Hepatocyte (in vitro differentiated cells): Measurements from ENCODE around the gene DEF6. TPM values are rescaled to one million over a fixed set of nuclear protein-coding genes. Genes with fewer than 3 reads are reported as not detected.

ENCODE experiments used
- DNase-seq: peaks from one replicate; pipeline ENCODE4 v3.0.0-alpha.2; 2016; ENCODE audit warnings: low spot score
- H2AFZ ChIP-seq: fragments of 200-600 bp; sonication (generic); 2 replicates; pipeline ENCODE4 v1.6.0; 2016; ENCODE audit warnings: antibody characterized with exemption, mild to moderate bottlenecking
- H3K27ac ChIP-seq: fragments of 200-600 bp; sonication (generic); 2 replicates; pipeline ENCODE4 v1.5.1; 2016; ENCODE audit warnings: mild to moderate bottlenecking
- H3K27me3 ChIP-seq: fragments of 200-600 bp; sonication (generic); 2 replicates; pipeline ENCODE4 v1.6.1; 2016
- H3K36me3 ChIP-seq: fragments of 200-600 bp; sonication (generic); replicated peaks from 2 replicates; pipeline ENCODE4 v1.5.1; 2016; ENCODE audit warnings: low read depth; ENCODE audit not compliant: insufficient read depth
- H3K4me1 ChIP-seq: fragments of 200-600 bp; sonication (generic); 2 replicates; pipeline ENCODE4 v1.5.1; 2016; ENCODE audit warnings: mild to moderate bottlenecking, moderate library complexity; ENCODE audit not compliant: insufficient read depth
- H3K4me2 ChIP-seq: fragments of 200-600 bp; sonication (generic); 2 replicates; pipeline ENCODE4 v1.6.0; 2016
- H3K4me3 ChIP-seq: fragments of 200-600 bp; sonication (generic); 2 replicates; pipeline ENCODE4 v1.5.1; 2016; ENCODE audit warnings: mild to moderate bottlenecking
- H3K79me2 ChIP-seq: fragments of 200-600 bp; sonication (generic); 2 replicates; pipeline ENCODE4 v1.6.0; 2017; ENCODE audit warnings: mild to moderate bottlenecking
- H3K9me2 ChIP-seq: fragments of 200-600 bp; sonication (generic); replicated peaks from 2 replicates; pipeline ENCODE4 v1.6.0; 2017; ENCODE audit warnings: mild to moderate bottlenecking; ENCODE audit not compliant: insufficient read depth
- H3K9me3 ChIP-seq: fragments of 200-600 bp; sonication (generic); 2 replicates; pipeline ENCODE4 v1.5.1; 2016; ENCODE audit warnings: low read depth, mild to moderate bottlenecking
- H4K20me1 ChIP-seq: fragments of 200-600 bp; sonication (generic); 2 replicates; pipeline ENCODE4 v1.6.0; 2016; ENCODE audit warnings: mild to moderate bottlenecking; ENCODE audit not compliant: insufficient read depth, poor library complexity, severe bottlenecking
- EZH2 ChIP-seq: fragments of 200-600 bp; sonication (generic); IDR thresholded peaks from 2 replicates; pipeline ENCODE4 v1.6.1; 2016; ENCODE audit warnings: antibody characterized with exemption, mild to moderate bottlenecking, borderline replicate concordance
- EZH2phosphoT487 ChIP-seq: fragments of 200-600 bp; sonication (generic); IDR thresholded peaks from one replicate; pipeline ENCODE4 v1.6.1; 2018; ENCODE audit warnings: antibody characterized with exemption, mild to moderate bottlenecking, low read depth, moderate library complexity; ENCODE audit not compliant: unreplicated experiment, severe bottlenecking
- WGBS: methylation state at CpG from one replicate; pipeline ENCODE4 v1.1.6; 2016; ENCODE audit warnings: low lambda C conversion rate; ENCODE audit errors: missing lambda C conversion rate; 5-methylcytosine and 5-hydroxymethylcytosine counted together
- polyA plus RNA-seq: library from polyadenylated mRNA; unstranded; fragments of >200 nt; fragmentation: Nextera tagmentation; extraction: Ambion mirVana; gene quantifications from 2 replicates; pipeline ENCODE4 v1.2.1, GENCODE V29; 2016
- total RNA-seq: library from RNA; depleted of rRNA; stranded (reverse); fragments of >200 nt; gene quantifications from 2 replicates; pipeline ENCODE4 v1.2.3, GENCODE V29; 2014
- TF ChIP-seq, protein P1 (sequence below): fragments of 200-600 bp; sonication (generic); IDR thresholded peaks from 2 replicates; pipeline ENCODE4 v1.5.1; 2016; ENCODE audit warnings: antibody characterized with exemption, mild to moderate bottlenecking; ENCODE audit not compliant: poor library complexity

DEF6 gene
- total and polyA plus RNA-seq, 2 experiments from 2014 or later, result 3.7 to 3.8 TPM

- no peak overlapping the region for H3K4me3 ChIP-seq
- H3K27me3 ChIP-seq, result no peaks in the 10 kb centered on the region
- H3K79me2 ChIP-seq, result no peaks in the 10 kb centered on the region
- no peaks in the 10 kb centered on the region for H3K9me2 ChIP-seq
- WGBS, result 51% methylated on average over 10 of the region's 10 CpGs
- peak; percentile 71 for DNase-seq
- H3K27ac ChIP-seq, result no peak overlapping the region
- no peak overlapping the region for H3K4me2 ChIP-seq
- H3K36me3 ChIP-seq, result no peaks in the 10 kb centered on the region
- no peaks in the 10 kb centered on the region for H3K9me3 ChIP-seq
- peaks cover 5% of the 10 kb centered on the region for H3K4me1 ChIP-seq
- H4K20me1 ChIP-seq, result no peaks in the 10 kb centered on the region
- TF ChIP-seq EZH2 (no peak), EZH2phosphoT487 (no peak)
- TF ChIP-seq, protein P1, sequence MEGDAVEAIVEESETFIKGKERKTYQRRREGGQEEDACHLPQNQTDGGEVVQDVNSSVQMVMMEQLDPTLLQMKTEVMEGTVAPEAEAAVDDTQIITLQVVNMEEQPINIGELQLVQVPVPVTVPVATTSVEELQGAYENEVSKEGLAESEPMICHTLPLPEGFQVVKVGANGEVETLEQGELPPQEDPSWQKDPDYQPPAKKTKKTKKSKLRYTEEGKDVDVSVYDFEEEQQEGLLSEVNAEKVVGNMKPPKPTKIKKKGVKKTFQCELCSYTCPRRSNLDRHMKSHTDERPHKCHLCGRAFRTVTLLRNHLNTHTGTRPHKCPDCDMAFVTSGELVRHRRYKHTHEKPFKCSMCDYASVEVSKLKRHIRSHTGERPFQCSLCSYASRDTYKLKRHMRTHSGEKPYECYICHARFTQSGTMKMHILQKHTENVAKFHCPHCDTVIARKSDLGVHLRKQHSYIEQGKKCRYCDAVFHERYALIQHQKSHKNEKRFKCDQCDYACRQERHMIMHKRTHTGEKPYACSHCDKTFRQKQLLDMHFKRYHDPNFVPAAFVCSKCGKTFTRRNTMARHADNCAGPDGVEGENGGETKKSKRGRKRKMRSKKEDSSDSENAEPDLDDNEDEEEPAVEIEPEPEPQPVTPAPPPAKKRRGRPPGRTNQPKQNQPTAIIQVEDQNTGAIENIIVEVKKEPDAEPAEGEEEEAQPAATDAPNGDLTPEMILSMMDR, result peak; percentile 72
- no peak overlapping the region for H2AFZ ChIP-seq
Measured at GRCh38 chr6:35294308-35294945, 3.2 kb upstream of the DEF6 start.

DNA sequence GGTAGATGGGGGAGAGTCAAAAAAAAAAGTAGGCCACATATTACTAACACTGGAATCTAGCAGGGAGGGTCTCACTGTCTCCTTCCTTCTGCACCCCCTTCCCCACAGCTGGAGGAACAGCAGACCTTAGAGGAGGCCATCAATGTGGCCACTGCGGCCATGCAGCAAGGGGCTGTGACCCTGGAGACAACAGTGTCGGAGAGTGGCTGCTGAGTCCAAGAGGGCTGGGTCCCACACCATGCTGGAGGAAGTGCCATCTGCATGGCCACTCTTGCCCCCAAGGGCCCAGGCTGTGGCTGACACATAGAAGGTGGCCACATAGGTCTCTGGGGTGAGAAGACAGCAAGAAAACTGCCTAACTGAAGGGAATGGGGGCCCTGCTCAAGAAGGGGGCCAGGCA is 2.6 kb upstream of the DEF6 start:
- no peak overlapping the region for H2AFZ ChIP-seq
- no peaks in the 10 kb centered on the region for H4K20me1 ChIP-seq
- no peaks in the 10 kb centered on the region for H3K36me3 ChIP-seq
- WGBS, result 97% methylated on average over 2 of the region's 2 CpGs
- H3K4me2 ChIP-seq, result no peak overlapping the region
- no peaks in the 10 kb centered on the region for H3K79me2 ChIP-seq
- H3K9me3 ChIP-seq, result no peaks in the 10 kb centered on the region
- H3K4me3 ChIP-seq, result no peak overlapping the region
- H3K9me2 ChIP-seq, result no peaks in the 10 kb centered on the region
- H3K27ac ChIP-seq, result no peak overlapping the region
- H3K27me3 ChIP-seq, result no peaks in the 10 kb centered on the region
- no peak for DNase-seq
- TF ChIP-seq EZH2phosphoT487 (no peak), EZH2 (no peak)
- TF ChIP-seq, protein P1, result no peak
- peaks cover 5% of the 10 kb centered on the region for H3K4me1 ChIP-seq

GRCh38 chr6:35295521-35296315 is 1.9 kb upstream of the DEF6 start:
- no peak overlapping the region for H3K4me2 ChIP-seq
- WGBS, result 83% methylated on average over 3 of the region's 3 CpGs
- no peaks in the 10 kb centered on the region for H3K9me3 ChIP-seq
- H3K27ac ChIP-seq, result no peak overlapping the region
- no peak overlapping the region for H3K4me3 ChIP-seq
- H2AFZ ChIP-seq, result no peak overlapping the region
- no peaks in the 10 kb centered on the region for H4K20me1 ChIP-seq
- no peaks in the 10 kb centered on the region for H3K79me2 ChIP-seq
- DNase-seq, result no peak
- TF ChIP-seq EZH2phosphoT487 (no peak), EZH2 (no peak)
- TF ChIP-seq, protein P1, result no peak
- H3K36me3 ChIP-seq, result no peaks in the 10 kb centered on the region
- H3K27me3 ChIP-seq, result no peaks in the 10 kb centered on the region
- H3K9me2 ChIP-seq, result no peaks in the 10 kb centered on the region
- H3K4me1 ChIP-seq, result peaks cover 5% of the 10 kb centered on the region
